H1 (cell line): ENCODE measurements around the gene CIB2. TPM values are rescaled to one million over a fixed set of nuclear protein-coding genes. Genes with fewer than 3 reads are reported as not detected.

ENCODE experiments used
- ASH2L ChIP-seq: fragments of 200-600, 300-600 bp; sonication (generic); IDR thresholded peaks from one replicate; pipeline ENCODE4 v1.7.1; 2017; ENCODE audit warnings: low read length
- ATF2 ChIP-seq: IDR thresholded peaks from 2 replicates; pipeline ENCODE4 v1.6.1; 2012; ENCODE audit warnings: low read length, inconsistent platforms
- BRCA1 ChIP-seq: IDR thresholded peaks from 2 replicates; pipeline ENCODE4 v1.6.1; 2012; ENCODE audit warnings: low read depth, low read length, improper control_type of control experiment
- CBX5 ChIP-seq: fragments of 300-800, 300-1000 bp; sonication (generic); IDR thresholded peaks from 2 replicates; pipeline ENCODE4 v1.7.1; 2016; ENCODE audit warnings: antibody characterized with exemption, low read length, low read depth
- EGR1 ChIP-seq: IDR thresholded peaks from 2 replicates; pipeline ENCODE4 v1.6.1; 2011; ENCODE audit warnings: low read depth, low read length, borderline replicate concordance
- GTF2F1 ChIP-seq: IDR thresholded peaks from 2 replicates; pipeline ENCODE4 v1.6.1; 2012; ENCODE audit warnings: low read depth, low read length, improper control_type of control experiment, borderline replicate concordance
- HDAC2 ChIP-seq, 2 experiments: fragments of 300-600 bp in 1 of 2; sonication (generic) in 1 of 2; IDR thresholded peaks; 2 replicates each; pipeline ENCODE4 v1.6.1; 2011 to 2012; ENCODE audit warnings: low read depth in 2 of 2, low read length in 2 of 2, mild to moderate bottlenecking in 2 of 2, moderate library complexity in 2 of 2, borderline replicate concordance in 1 of 2, inconsistent platforms in 1 of 2
- NRF1 ChIP-seq: IDR thresholded peaks from 2 replicates; pipeline ENCODE4 v1.6.1; 2011; ENCODE audit warnings: mild to moderate bottlenecking, low read depth, low read length, improper control_type of control experiment
- POLR2AphosphoS5 ChIP-seq: IDR thresholded peaks from 2 replicates; pipeline ENCODE4 v1.6.1; 2011; ENCODE audit warnings: low read depth, low read length
- RXRA ChIP-seq: IDR thresholded peaks from 2 replicates; pipeline ENCODE4 v1.6.1; 2011; ENCODE audit warnings: low read depth, mild to moderate bottlenecking, low read length, moderate library complexity; ENCODE audit not compliant: insufficient read depth
- SP1 ChIP-seq: IDR thresholded peaks from 2 replicates; pipeline ENCODE4 v1.6.1; 2011; ENCODE audit warnings: low read depth, low read length
- SRF ChIP-seq: IDR thresholded peaks from 2 replicates; pipeline ENCODE4 v1.6.1; 2011; ENCODE audit warnings: mild to moderate bottlenecking, low read depth, low read length, moderate library complexity
- TAF1 ChIP-seq: IDR thresholded peaks from 2 replicates; pipeline ENCODE4 v1.6.1; 2011; ENCODE audit warnings: mild to moderate bottlenecking, low read depth, low read length
- YY1 ChIP-seq: IDR thresholded peaks from 2 replicates; pipeline ENCODE4 v1.6.1; 2011; ENCODE audit warnings: low read depth, mild to moderate bottlenecking, low read length
- ZNF274 ChIP-seq: IDR thresholded peaks from 2 replicates; pipeline ENCODE4 v1.7.0; 2012; ENCODE audit warnings: low read length, borderline replicate concordance; ENCODE audit errors: extremely low read depth
- polyA plus RNA-seq, 7 experiments: library from polyadenylated mRNA; depleted of rRNA in 3 of 7; stranded (reverse) in 5 of 7; unstranded in 2 of 7; fragments of >200 nt in 5 of 7; fragments of 200-250 nt in 2 of 7; gene quantifications; 1 replicate in 5 of 7; 2 replicates in 1 of 7; 4 replicates in 1 of 7; pipeline versions ENCODE4 v1.2.1 to v1.2.3, GENCODE V29; 2011 to 2013; ENCODE audit warnings: missing spikeins in 2 of 7, mixed read lengths in 2 of 7
- total RNA-seq: library from RNA; stranded (reverse); fragmentation: NEBNext Ultra II Directional; extraction: Animal tissue kit (Norgen Biotek cat#: 25700); gene quantifications from 2 replicates; pipeline ENCODE4 v1.2.1, GENCODE V29; 2021

Gene CIB2
- total and polyA plus RNA-seq, 2 of the 8 experiments (the other 6 are each of a cell fraction or from before 2014, with no cell fraction given): 41.5 to 45.8 TPM

GRCh38 chr15:78149068-78149804, 18.0 kb upstream of the CIB2 start, which contains the start of gene IDH3A (continued):
- no peak for TF ChIP-seq CBX5
- TF ChIP-seq YY1: no peak
- TF ChIP-seq HDAC2 (IDR thresholded peaks at IDR 0.05; ENCODE audit: borderline replicate concordance in 1 of 2, low read depth in 2 of 2, low read length in 2 of 2): no peak
- TF ChIP-seq ATF2: no peak
- TF ChIP-seq ASH2L: peak; percentile 18
- no peak for TF ChIP-seq GTF2F1
- TF ChIP-seq NRF1: peak; percentile 5; the same call in 1 of the 2 replicates
- 0 out of 2 replicates have a peak, but pooled peaks have one; percentile 53 for TF ChIP-seq SP1
- TF ChIP-seq RXRA: no peak
- TF ChIP-seq EGR1: no peak
- peak; percentile 61; the same call in 1 of the 2 replicates for TF ChIP-seq POLR2AphosphoS5
- TF ChIP-seq TAF1: peak; percentile 85; the same call in 1 of the 2 replicates
- no peak for TF ChIP-seq ZNF274
- no peak for TF ChIP-seq BRCA1
- no peak for TF ChIP-seq SRF
- TF ChIP-seq, all 59 proteins: peak for 13
